GM23338 (cell line): ENCODE measurements around the gene OLFML1.

Experiments used
- CREB1 ChIP-seq: fragments of 250-450 bp; sonication (Bioruptor Pico); IDR thresholded peaks from 2 replicates; pipeline ENCODE4 v1.5.0; 2020; ENCODE audit warnings: low read depth, mild to moderate bottlenecking, moderate library complexity
- EZH2 ChIP-seq: fragments of 200-600 bp; sonication (generic); IDR thresholded peaks from one replicate; pipeline ENCODE4 v1.8.0; 2017; ENCODE audit warnings: antibody characterized with exemption, mild to moderate bottlenecking, low read depth; ENCODE audit not compliant: unreplicated experiment
- EZH2phosphoT487 ChIP-seq: fragments of 200-600 bp; sonication (generic); IDR thresholded peaks from one replicate; pipeline ENCODE4 v1.8.1; 2018; ENCODE audit warnings: antibody characterized with exemption; ENCODE audit not compliant: unreplicated experiment
- JUNB ChIP-seq: IDR thresholded peaks from one replicate; pipeline ENCODE4 v1.6.1; 2016; ENCODE audit warnings: antibody characterized with exemption; ENCODE audit not compliant: unreplicated experiment
- NANOG ChIP-seq: IDR thresholded peaks from 2 replicates; pipeline ENCODE4 v1.6.1; 2016; ENCODE audit warnings: antibody characterized with exemption, borderline replicate concordance
- POLR2AphosphoS5 ChIP-seq: IDR thresholded peaks from 2 replicates; pipeline ENCODE4 v1.6.1; 2016; ENCODE audit warnings: antibody characterized with exemption, low read depth
- STAT1 ChIP-seq: IDR thresholded peaks from one replicate; pipeline ENCODE4 v1.6.1; 2016; ENCODE audit warnings: antibody characterized with exemption; ENCODE audit not compliant: unreplicated experiment
- ZNF114 ChIP-seq: fragments of 250-450 bp; sonication (Bioruptor Pico); IDR thresholded peaks from 2 replicates; pipeline ENCODE4 v1.5.0; 2020; ENCODE audit warnings: mild to moderate bottlenecking, moderate library complexity
- ZNF331 ChIP-seq: fragments of 250-450 bp; sonication (Bioruptor Pico); IDR thresholded peaks from 2 replicates; pipeline ENCODE4 v1.5.0; 2020; ENCODE audit warnings: low read depth, mild to moderate bottlenecking, moderate library complexity
- TF ChIP-seq, protein P1 (sequence below), 2 experiments: fragments of 200-600 bp in 1 of 2; sonication (generic) in 1 of 2; conservative IDR thresholded peaks; 2 replicates each; pipeline versions ENCODE4 v1.5.1 to v1.6.1; 2016 to 2017; ENCODE audit warnings: antibody characterized with exemption in 2 of 2, low read depth in 2 of 2, mild to moderate bottlenecking in 2 of 2, moderate library complexity in 1 of 2
- TF ChIP-seq, protein P2 (sequence below): IDR thresholded peaks from one replicate; pipeline ENCODE4 v1.6.1; 2018; ENCODE audit warnings: antibody characterized with exemption; ENCODE audit not compliant: unreplicated experiment
- TF ChIP-seq, protein P3 (sequence below): IDR thresholded peaks from 2 replicates; pipeline ENCODE4 v1.6.1; 2016; ENCODE audit warnings: antibody characterized with exemption
- TF ChIP-seq, protein P4 (sequence below): fragments of 250-450 bp; sonication (Bioruptor Pico); IDR thresholded peaks from 2 replicates; pipeline ENCODE4 v1.5.0; 2020; ENCODE audit warnings: mild to moderate bottlenecking, moderate library complexity

DNA sequence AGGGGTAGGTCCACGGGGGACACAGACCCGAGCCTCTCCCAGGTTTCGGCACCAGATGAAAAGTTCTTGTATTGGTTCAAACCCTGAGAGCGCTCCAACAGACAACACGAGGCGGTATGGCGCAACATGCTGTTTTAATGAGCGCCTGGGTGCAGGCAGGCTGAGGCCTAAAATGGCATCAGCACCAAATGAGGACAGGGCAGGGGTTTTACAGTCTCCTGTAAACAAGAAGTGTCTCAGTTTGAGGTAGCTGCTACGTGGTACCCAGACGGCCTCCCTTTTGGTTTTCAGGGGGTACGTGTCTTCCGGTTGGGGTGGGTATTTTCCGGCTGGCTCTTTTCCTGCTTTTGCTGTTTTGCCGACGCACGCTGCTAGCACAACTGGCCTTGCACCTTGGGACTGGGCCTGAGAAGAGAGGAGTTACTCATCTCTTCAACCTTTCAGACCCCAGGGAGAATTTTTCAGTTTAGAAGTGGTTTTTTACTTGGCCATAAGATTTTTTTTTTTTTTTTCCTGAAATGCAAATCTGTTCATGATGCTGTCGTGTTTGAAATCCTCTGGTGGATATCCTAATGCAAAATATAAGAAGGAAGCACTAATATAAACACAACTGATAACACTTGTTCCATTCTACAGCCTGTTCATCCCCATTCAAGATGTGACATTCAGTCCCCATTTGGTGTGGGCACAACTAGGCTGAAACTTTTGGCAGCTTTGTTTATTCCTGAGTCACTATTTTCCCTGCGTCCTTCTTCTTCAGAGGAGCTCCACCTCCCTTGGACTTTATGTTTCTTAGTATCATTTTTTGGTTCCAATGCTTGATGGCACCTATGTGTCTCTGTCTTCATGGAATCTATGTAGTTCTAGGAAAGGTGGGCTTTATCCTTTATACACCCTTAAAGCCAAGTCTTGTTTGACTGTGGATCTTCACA lies 35.0 kb downstream of the OLFML1 start:
- TF ChIP-seq EZH2 (no peak), EZH2phosphoT487 (no peak), POLR2AphosphoS5 (no peak), JUNB (no peak), CREB1 (CRISPR knock-in tag) (no peak), NANOG (no peak), STAT1 (no peak), ZNF114 (CRISPR knock-in tag) (no peak), ZNF331 (CRISPR knock-in tag) (no peak)
- TF ChIP-seq, protein P1, sequence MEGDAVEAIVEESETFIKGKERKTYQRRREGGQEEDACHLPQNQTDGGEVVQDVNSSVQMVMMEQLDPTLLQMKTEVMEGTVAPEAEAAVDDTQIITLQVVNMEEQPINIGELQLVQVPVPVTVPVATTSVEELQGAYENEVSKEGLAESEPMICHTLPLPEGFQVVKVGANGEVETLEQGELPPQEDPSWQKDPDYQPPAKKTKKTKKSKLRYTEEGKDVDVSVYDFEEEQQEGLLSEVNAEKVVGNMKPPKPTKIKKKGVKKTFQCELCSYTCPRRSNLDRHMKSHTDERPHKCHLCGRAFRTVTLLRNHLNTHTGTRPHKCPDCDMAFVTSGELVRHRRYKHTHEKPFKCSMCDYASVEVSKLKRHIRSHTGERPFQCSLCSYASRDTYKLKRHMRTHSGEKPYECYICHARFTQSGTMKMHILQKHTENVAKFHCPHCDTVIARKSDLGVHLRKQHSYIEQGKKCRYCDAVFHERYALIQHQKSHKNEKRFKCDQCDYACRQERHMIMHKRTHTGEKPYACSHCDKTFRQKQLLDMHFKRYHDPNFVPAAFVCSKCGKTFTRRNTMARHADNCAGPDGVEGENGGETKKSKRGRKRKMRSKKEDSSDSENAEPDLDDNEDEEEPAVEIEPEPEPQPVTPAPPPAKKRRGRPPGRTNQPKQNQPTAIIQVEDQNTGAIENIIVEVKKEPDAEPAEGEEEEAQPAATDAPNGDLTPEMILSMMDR (conservative IDR thresholded peaks at IDR 0.05; ENCODE audit: low read depth in 2 of 2), result no peak
- TF ChIP-seq, protein P2, sequence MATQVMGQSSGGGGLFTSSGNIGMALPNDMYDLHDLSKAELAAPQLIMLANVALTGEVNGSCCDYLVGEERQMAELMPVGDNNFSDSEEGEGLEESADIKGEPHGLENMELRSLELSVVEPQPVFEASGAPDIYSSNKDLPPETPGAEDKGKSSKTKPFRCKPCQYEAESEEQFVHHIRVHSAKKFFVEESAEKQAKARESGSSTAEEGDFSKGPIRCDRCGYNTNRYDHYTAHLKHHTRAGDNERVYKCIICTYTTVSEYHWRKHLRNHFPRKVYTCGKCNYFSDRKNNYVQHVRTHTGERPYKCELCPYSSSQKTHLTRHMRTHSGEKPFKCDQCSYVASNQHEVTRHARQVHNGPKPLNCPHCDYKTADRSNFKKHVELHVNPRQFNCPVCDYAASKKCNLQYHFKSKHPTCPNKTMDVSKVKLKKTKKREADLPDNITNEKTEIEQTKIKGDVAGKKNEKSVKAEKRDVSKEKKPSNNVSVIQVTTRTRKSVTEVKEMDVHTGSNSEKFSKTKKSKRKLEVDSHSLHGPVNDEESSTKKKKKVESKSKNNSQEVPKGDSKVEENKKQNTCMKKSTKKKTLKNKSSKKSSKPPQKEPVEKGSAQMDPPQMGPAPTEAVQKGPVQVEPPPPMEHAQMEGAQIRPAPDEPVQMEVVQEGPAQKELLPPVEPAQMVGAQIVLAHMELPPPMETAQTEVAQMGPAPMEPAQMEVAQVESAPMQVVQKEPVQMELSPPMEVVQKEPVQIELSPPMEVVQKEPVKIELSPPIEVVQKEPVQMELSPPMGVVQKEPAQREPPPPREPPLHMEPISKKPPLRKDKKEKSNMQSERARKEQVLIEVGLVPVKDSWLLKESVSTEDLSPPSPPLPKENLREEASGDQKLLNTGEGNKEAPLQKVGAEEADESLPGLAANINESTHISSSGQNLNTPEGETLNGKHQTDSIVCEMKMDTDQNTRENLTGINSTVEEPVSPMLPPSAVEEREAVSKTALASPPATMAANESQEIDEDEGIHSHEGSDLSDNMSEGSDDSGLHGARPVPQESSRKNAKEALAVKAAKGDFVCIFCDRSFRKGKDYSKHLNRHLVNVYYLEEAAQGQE, result no peak
- TF ChIP-seq, protein P3, sequence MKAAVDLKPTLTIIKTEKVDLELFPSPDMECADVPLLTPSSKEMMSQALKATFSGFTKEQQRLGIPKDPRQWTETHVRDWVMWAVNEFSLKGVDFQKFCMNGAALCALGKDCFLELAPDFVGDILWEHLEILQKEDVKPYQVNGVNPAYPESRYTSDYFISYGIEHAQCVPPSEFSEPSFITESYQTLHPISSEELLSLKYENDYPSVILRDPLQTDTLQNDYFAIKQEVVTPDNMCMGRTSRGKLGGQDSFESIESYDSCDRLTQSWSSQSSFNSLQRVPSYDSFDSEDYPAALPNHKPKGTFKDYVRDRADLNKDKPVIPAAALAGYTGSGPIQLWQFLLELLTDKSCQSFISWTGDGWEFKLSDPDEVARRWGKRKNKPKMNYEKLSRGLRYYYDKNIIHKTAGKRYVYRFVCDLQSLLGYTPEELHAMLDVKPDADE, result no peak
- TF ChIP-seq, protein P4, sequence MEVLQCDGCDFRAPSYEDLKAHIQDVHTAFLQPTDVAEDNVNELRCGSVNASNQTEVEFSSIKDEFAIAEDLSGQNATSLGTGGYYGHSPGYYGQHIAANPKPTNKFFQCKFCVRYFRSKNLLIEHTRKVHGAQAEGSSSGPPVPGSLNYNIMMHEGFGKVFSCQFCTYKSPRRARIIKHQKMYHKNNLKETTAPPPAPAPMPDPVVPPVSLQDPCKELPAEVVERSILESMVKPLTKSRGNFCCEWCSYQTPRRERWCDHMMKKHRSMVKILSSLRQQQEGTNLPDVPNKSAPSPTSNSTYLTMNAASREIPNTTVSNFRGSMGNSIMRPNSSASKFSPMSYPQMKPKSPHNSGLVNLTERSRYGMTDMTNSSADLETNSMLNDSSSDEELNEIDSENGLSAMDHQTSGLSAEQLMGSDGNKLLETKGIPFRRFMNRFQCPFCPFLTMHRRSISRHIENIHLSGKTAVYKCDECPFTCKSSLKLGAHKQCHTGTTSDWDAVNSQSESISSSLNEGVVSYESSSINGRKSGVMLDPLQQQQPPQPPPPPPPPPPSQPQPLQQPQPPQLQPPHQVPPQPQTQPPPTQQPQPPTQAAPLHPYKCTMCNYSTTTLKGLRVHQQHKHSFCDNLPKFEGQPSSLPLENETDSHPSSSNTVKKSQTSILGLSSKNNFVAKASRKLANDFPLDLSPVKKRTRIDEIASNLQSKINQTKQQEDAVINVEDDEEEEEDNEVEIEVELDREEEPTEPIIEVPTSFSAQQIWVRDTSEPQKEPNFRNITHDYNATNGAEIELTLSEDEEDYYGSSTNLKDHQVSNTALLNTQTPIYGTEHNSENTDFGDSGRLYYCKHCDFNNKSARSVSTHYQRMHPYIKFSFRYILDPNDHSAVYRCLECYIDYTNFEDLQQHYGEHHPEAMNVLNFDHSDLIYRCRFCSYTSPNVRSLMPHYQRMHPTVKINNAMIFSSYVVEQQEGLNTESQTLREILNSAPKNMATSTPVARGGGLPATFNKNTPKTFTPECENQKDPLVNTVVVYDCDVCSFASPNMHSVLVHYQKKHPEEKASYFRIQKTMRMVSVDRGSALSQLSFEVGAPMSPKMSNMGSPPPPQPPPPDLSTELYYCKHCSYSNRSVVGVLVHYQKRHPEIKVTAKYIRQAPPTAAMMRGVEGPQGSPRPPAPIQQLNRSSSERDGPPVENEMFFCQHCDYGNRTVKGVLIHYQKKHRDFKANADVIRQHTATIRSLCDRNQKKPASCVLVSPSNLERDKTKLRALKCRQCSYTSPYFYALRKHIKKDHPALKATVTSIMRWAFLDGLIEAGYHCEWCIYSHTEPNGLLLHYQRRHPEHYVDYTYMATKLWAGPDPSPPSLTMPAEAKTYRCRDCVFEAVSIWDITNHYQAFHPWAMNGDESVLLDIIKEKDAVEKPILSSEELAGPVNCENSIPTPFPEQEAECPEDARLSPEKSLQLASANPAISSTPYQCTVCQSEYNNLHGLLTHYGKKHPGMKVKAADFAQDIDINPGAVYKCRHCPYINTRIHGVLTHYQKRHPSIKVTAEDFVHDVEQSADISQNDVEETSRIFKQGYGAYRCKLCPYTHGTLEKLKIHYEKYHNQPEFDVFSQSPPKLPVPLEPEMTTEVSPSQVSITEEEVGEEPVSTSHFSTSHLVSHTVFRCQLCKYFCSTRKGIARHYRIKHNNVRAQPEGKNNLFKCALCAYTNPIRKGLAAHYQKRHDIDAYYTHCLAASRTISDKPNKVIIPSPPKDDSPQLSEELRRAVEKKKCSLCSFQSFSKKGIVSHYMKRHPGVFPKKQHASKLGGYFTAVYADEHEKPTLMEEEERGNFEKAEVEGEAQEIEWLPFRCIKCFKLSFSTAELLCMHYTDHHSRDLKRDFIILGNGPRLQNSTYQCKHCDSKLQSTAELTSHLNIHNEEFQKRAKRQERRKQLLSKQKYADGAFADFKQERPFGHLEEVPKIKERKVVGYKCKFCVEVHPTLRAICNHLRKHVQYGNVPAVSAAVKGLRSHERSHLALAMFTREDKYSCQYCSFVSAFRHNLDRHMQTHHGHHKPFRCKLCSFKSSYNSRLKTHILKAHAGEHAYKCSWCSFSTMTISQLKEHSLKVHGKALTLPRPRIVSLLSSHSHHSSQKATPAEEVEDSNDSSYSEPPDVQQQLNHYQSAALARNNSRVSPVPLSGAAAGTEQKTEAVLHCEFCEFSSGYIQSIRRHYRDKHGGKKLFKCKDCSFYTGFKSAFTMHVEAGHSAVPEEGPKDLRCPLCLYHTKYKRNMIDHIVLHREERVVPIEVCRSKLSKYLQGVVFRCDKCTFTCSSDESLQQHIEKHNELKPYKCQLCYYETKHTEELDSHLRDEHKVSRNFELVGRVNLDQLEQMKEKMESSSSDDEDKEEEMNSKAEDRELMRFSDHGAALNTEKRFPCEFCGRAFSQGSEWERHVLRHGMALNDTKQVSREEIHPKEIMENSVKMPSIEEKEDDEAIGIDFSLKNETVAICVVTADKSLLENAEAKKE (CRISPR knock-in tag), result no peak
